GM03348 (cell line): ENCODE data around the gene SCGN.
"Not testable (repeated sequence)": the region's sequence is repeated elsewhere in the genome, so short reads cannot be mapped to it uniquely, and the experiment has no call there.

Experiments
- DNase-seq: peaks from one replicate; pipeline ENCODE4 v3.0.0; 2012; ENCODE audit warnings: low spot score

Gene SCGN

DNA sequence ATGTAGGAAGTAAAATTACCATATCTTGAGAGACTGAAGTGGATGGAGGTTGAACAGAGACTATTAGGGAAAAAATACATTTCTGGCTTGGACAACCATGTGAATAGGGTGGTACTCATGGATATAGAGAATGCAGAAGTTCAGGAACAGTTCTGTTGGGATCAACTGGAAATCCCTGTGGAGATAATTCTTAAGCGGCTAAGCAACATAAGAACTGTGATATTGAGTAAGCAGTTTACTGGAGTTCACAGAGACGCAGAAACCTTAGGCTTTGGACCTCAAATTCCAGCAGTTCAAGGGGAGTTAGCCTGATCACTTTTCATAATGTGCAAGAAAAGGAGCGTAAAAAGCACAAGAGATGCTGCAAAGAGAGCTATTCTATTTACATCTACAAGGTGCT lies 78.9 kb downstream of the SCGN start:
- DNase-seq: no peak

DNA sequence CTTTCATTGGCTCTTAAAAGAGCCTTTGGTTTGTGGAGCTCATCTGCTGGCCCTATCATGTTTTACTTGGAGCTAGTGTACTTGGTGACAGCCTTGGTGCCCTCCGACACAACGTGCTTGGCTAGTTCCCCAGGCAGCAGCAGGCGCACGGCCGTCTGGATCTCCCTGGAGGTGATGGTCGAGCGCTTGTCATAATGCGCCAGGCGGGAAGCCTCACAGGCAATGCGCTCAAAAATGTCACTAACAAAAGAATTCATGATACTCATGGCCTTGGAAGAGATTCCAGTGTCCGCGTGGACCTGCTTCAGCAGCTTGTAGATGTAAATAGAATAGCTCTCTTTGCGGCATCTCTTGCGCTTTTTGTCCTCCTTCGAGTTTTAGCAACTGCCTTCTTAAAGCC lies 79.7 kb downstream of the SCGN start:
- no peak for DNase-seq

DNA sequence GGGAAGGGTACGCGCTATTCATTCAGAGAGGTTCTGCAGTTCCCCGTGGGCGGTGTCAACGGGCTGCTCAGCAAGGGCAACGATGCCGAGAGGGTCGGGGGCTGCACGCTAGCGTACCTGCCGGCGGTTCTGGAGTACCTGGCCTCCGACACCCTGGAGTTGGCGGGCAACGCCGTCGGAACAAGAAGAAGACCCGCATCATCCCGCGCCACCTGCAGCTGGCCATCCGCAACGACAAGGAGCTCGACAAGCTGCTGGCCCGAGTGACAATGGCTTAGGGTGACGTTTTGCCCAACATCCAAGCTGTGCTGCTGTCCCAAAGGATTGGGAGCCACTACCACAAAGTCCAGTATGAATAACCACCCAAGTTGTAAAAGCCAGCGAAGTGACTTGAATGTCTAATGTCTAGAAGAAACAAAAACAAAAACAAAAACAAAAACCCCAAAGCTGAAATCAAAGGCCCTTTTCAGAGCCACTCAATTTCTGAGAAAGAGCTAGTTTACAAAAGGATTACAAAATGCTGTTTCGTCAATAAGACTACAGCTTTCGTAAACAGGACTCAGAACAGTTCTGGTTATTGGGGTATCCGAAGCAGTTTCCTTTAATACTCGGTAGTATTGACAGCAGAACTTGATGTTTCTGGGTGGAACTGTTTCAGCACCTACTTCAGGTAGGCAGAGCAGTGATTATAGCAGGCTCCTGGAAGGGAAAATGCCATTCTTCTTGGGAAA lies 80.6 kb downstream of the SCGN start:
- no peak for DNase-seq

DNA sequence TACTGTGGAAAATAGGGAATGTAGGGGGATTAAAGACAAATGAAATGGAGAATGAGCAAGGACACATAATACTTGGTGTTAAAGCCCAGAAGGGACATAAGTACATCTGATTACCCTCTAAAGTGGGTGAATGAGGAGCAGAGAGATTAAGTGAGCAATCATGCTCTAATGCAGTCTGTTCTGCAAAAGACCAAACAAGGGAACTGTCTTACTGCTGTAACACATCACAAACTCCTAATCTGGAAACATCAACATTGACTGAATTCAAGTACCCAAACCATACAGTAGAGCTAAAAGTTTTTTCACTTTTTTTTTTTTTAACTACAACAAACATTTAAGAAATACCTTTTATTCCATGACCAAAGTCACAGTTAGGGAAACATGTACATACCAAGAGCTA lies 83.2 kb downstream of the SCGN start:
- DNase-seq: no peak

DNA sequence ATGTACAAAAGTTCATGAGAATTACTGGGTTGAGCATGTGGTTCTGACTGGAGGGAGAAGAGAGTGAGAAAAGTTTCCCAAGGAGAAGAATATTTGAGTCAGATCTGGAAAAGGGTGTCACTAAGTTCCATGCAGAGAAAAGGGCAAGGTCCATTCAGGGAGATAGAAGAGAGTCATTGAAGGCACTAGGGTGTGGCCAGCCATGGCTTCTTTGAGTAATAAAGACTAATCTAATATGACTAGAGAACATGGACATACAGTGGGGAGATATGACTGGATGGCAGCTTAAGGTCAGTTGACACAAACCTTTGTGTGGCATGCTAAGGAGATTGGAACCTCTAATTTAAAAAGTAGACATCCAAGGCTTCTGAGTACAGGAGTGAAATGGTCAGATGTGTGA lies 91.9 kb downstream of the SCGN start:
- DNase-seq: no peak

DNA sequence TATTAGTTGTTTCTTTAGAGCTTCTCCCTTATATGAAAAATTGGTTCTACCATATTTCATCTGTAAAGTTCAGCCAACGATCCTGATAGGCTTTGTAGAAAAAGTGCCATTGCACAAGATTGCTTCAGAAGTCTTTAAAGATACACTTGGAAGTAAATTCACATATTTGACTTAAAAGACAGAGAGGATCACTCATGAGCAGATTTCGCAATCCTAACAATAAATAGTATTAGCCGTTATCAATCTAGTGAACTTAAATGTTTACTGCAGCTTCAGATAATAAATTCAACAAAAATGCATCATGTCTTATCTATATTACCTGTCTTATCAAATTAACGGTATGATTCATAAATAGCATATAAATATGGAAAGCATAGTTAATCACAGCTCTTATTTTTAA lies 93.8 kb downstream of the SCGN start:
- DNase-seq: no peak

DNA sequence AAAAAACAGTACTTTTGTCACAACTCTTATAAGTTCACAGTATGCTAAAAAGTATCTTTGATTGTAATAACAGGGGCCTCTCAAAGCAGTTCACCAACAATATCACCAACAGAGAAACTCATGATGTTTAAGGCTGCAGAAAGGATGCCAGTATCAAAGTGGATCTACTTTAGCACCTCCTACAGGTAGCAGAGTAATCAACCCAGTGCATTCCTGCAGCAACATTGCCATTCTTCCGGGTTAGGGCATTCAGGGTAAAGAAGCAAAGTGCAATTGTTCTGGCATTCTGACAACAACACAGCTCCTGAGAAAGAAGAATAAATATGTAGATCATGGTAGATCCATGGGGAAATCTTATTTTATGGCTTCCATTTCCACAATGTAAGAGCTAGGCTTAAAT lies 95.0 kb downstream of the SCGN start:
- DNase-seq: no peak

DNA sequence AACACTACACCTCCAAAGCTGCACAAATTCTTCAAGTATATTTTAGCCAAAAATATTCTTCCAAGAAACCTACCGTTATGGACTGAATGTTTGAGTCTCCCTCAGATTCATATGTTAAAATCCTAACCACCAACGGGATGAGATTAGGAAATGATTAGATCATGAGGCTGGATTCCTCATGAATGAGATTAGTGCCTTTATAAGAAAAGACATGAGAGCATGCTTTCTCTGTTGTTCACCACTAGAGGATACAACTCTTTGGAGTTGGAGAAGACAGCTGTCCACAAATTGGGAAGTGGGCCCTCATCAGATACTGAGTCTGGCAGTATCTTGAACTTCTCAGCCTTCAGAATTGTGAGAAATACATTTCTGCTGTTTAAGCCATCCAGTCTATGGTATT lies 95.5 kb downstream of the SCGN start:
- no peak for DNase-seq

DNA sequence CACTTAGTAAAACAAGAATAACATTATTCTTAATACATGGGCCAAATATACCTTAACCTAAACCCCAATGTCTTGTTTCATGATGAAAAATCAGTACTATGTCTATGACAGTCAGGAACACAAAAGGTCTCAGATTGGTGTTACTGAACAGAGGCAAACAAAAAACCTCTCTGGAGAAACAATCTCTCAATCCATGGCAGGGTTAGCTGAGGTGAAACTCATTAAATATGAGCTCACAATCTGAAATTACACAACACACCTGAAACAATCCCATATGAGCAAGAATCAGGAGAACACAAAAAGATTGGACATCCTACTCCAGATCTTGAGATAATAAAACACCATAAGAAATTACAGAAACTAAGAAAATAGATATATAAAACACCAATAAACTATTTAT lies 96.0 kb downstream of the SCGN start:
- no peak for DNase-seq

DNA sequence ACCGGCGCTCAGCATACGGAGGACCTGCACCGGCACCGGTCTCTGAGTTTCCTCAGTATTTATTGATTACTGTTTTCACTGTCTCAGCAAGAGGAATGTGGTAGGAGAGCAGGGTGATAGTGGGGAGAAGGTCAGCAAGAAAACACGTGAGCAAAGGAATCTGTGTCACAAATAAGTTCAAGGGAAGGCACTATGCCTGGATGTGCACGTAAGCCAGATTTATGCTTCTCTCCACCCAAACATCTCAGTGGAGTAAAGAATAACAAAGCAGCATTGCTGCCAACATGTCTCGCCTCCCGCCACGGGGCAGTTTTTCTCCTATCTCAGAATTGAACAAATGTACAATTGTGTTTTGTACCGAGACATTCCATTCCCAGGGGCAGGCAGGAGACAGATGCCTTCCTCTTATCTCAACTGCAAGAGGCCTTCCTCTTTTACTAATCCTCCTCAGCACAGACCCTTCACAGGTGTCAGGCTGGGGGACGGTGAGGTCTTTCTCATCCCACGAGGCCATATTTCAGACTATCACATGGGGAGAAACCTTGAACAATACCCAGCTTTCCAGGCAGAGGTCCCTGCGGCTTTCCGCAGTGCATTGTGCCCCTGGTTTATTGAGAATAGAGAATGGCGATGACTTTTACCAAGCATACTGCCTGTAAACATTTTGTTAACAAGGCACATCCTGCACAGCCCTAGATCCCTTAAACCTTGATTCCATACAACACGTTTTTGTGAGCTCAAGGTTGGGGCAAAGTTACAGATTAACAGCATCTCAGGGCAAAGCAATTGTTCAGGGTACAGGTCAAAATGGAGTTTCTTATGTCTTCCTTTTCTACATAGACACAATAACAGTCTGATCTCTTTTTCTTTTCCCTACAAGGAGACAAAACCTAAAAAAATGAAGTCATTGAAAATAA lies 96.8 kb downstream of the SCGN start:
- not testable (repeated sequence) for DNase-seq

DNA sequence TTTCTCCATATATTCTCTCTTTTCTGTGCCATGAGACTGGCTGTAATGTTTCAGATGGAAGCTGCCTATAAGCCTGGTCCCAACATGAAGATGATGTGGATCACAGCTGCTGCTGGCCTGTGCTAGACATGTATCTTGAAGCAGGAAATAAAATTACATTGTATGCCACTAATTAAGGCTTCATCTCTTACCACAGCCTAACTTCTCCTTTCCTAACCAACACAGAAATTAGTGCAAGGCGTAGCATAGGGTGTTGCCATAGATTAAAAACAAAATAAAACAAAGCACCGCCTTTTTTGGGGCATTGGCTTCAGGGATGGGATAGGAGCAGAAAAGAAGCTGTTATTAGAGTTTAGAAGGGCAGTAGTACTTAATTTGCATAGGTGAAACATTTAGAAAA lies 97.8 kb downstream of the SCGN start:
- DNase-seq: no peak

DNA sequence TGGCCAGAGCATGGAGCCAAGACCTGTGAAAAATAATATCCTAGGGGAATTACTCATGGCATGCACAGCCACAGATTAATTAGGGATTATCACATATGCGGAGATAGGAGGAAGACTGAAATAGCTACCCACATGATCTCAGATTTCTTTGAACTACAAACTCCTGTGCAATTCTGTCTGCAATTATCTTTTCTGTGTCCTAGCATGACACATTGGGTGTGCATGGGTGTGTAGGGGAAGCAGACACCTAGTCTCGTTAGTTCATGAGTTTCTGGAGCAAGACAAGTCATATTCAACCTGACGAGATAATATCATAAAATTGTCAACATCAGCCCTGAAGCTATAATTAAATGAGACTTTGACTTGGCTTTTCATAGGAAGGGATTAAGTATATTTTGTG lies 98.9 kb downstream of the SCGN start:
- no peak for DNase-seq
